MCF 10A (cell line): ENCODE results near the gene ZNF768. TPM values are rescaled to one million over a fixed set of nuclear protein-coding genes. Genes with fewer than 3 reads are reported as not detected.
"Not testable (repeated sequence)": the region's sequence is repeated elsewhere in the genome, so short reads cannot be mapped to it uniquely, and the experiment has no call there.

Experiments used
- BruUV-seq: library from RNA; stranded (reverse); fragments of 400-500 nt; replicated peaks from 2 replicates; lab custom pipeline; 2021; lab: Mats Ljungman, UMichigan
- CTCF ChIA-PET: fragments of 300-600 bp; sonication (Branson Sonifier 250); formaldehyde crosslinking; extraction: SDS; loops from one replicate; lab custom pipeline; 2021; ENCODE audit warnings: antibody characterized with exemption, inconsistent platforms; lab: Yijun Ruan, JAX
- POLR2A ChIA-PET: fragments of 300-600, 350-650 bp; sonication (Branson Sonifier 250); formaldehyde crosslinking; extraction: SDS; loops from one replicate; lab custom pipeline; 2020; ENCODE audit warnings: antibody characterized with exemption, inconsistent platforms; lab: Yijun Ruan, JAX
- DNase-seq: peaks from one replicate; pipeline ENCODE4 v3.0.0-alpha.2; 2018; ENCODE audit not compliant: unreplicated experiment
- H3K27ac Mint-ChIP-seq: one replicate; pipeline ENCODE4 v1.8.0; 2022; ENCODE audit warnings: mild to moderate bottlenecking, low read depth, mixed read lengths; ENCODE audit not compliant: unreplicated experiment
- H3K27me3 Mint-ChIP-seq: one replicate; pipeline ENCODE4 v1.8.0; 2022; ENCODE audit warnings: mixed read lengths; ENCODE audit not compliant: insufficient read depth, unreplicated experiment
- H3K36me3 Mint-ChIP-seq: one replicate; pipeline ENCODE4 v1.8.0; 2022; ENCODE audit warnings: mild to moderate bottlenecking, moderate library complexity, mixed read lengths; ENCODE audit not compliant: insufficient read depth, unreplicated experiment
- H3K4me1 Mint-ChIP-seq: one replicate; pipeline ENCODE4 v1.8.0; 2022; ENCODE audit warnings: mixed read lengths; ENCODE audit not compliant: insufficient read depth, unreplicated experiment
- H3K4me3 Mint-ChIP-seq: one replicate; pipeline ENCODE4 v1.8.0; 2022; ENCODE audit warnings: mild to moderate bottlenecking, moderate library complexity, mixed read lengths; ENCODE audit not compliant: unreplicated experiment
- H3K9me3 Mint-ChIP-seq: one replicate; pipeline ENCODE4 v1.8.0; 2022; ENCODE audit warnings: mixed read lengths; ENCODE audit not compliant: unreplicated experiment
- CTCF ChIP-seq: fragments of 200-600 bp; IDR thresholded peaks from one replicate; pipeline ENCODE4 v1.8.0; 2022; ENCODE audit warnings: antibody characterized with exemption, mild to moderate bottlenecking; ENCODE audit not compliant: unreplicated experiment
- intact Hi-C: fragments of 100-400 bp; cut with micrococcal nuclease; formaldehyde crosslinking; loops from 2 replicates; pipeline ENCODE4 v1.14.1; 2022
- total RNA-seq: library from RNA; stranded (reverse); gene quantifications from 2 replicates; pipeline ENCODE4 v1.2.3, GENCODE V29; 2022

The ZNF768 gene
- total RNA-seq, 1 experiment from 2014 or later = 39.3 TPM

GRCh38 chr16:30541502-30542329, 15.3 kb upstream of the ZNF768 start:
- ChIA-PET POLR2A (interaction anchor here (1.2 kb wide), 1 partner anchor 10 kb away, joined by 3 read pairs; no protein-coding TSS in a partner anchor), CTCF (interaction anchor here (0.7 to 1.7 kb wide), 2 partner anchors 87 to 93 kb away, joined by 3 to 7 read pairs; no protein-coding TSS in a partner anchor)
- Mint-ChIP-seq H3K27me3 (no peaks in the 10 kb centered on the region), H3K4me1 (no peaks in the 10 kb centered on the region), H3K36me3 (peaks cover 10% of the 10 kb centered on the region), H3K4me3 (no peak overlapping the region), H3K27ac (no peak overlapping the region), H3K9me3 (no peaks in the 10 kb centered on the region)
- peak; percentile 29 for DNase-seq
- no peak for TF ChIP-seq CTCF
- intact Hi-C loops = no loop called here
- BruUV-seq = no TSS peak

- H3K4me3 Mint-ChIP-seq, H3K27ac Mint-ChIP-seq, intact Hi-C loops, DNase-seq, BruUV-seq, H3K4me1 Mint-ChIP-seq, H3K27me3 Mint-ChIP-seq, H3K9me3 Mint-ChIP-seq: not testable (repeated sequence)
- H3K36me3 Mint-ChIP-seq = peaks cover 11% of the 10 kb centered on the region
- CTCF ChIA-PET = interaction anchor here (0.7 to 1.7 kb wide), 3 partner anchors 57 to 93 kb away, joined by 3 to 7 read pairs (median 4); no protein-coding TSS in a partner anchor
- POLR2A ChIA-PET = interaction anchor here (1.2 kb wide), 1 partner anchor 10 kb away, joined by 3 read pairs; no protein-coding TSS in a partner anchor
These were observed 14.6 kb upstream of the ZNF768 start for GRCh38 chr16:30540916-30541464.

GRCh38 chr16:30539986-30540526, 13.7 kb upstream of the ZNF768 start:
- POLR2A ChIA-PET = interaction anchor here (1.1 kb wide), 1 partner anchor 11 kb away, joined by 4 read pairs; no protein-coding TSS in a partner anchor
- DNase-seq, intact Hi-C loops, H3K27ac Mint-ChIP-seq, H3K4me3 Mint-ChIP-seq, BruUV-seq, H3K9me3 Mint-ChIP-seq, H3K27me3 Mint-ChIP-seq, H3K4me1 Mint-ChIP-seq: not testable (repeated sequence)
- H3K36me3 Mint-ChIP-seq = peaks cover 15% of the 10 kb centered on the region
- CTCF ChIA-PET = interaction anchor here (0.5 to 1.7 kb wide), 3 partner anchors 58 to 110 kb away, joined by 3 to 7 read pairs (median 4); partner anchors contain the start of gene DCTPP1

- Mint-ChIP-seq H3K4me3 (no peak overlapping the region), H3K27ac (no peak overlapping the region)
These were observed 12.9 kb upstream of the ZNF768 start for GRCh38 chr16:30539000-30539964.

GRCh38 chr16:30536391-30537024, 10.1 kb upstream of the ZNF768 start:
- Mint-ChIP-seq H3K4me3 (peak overlapping the region; percentile 91), H3K27ac (peak overlapping the region; percentile 95), H3K36me3 (peaks cover 20% of the 10 kb centered on the region)
- H3K4me1 Mint-ChIP-seq, intact Hi-C loops, H3K9me3 Mint-ChIP-seq, BruUV-seq, H3K27me3 Mint-ChIP-seq, DNase-seq: not testable (repeated sequence)
- CTCF ChIA-PET = interaction anchor here (0.7 to 3.4 kb wide), 12 partner anchors 7 to 494 kb away, joined by 3 to 28 read pairs (median 5); partner anchors contain the start of genes DCTPP1, ZNF764 and ZNF785
- POLR2A ChIA-PET = interaction anchor here (0.8 to 3.5 kb wide), 10 partner anchors 10 to 166 kb away, joined by 3 to 104 read pairs (median 14); partner anchors contain the start of genes DCTPP1, TBC1D10B, ZNF688 and ZNF764

More at GRCh38 chr16:30539000-30539964, 12.9 kb upstream of the ZNF768 start:
- no peak for TF ChIP-seq CTCF
- POLR2A ChIA-PET = interaction anchor here (1.1 kb wide), 1 partner anchor 11 kb away, joined by 4 read pairs; no protein-coding TSS in a partner anchor
- H3K9me3 Mint-ChIP-seq = no peaks in the 10 kb centered on the region
- intact Hi-C loops = no loop called here
- peaks cover 18% of the 10 kb centered on the region for H3K36me3 Mint-ChIP-seq
- peaks cover 6% of the 10 kb centered on the region for H3K4me1 Mint-ChIP-seq
- DNase-seq = no peak
- CTCF ChIA-PET = interaction anchor here (0.6 to 1.7 kb wide), 2 partner anchors 78 to 90 kb away, joined by 3 to 7 read pairs; no protein-coding TSS in a partner anchor
- BruUV-seq = no TSS peak
- H3K27me3 Mint-ChIP-seq = no peaks in the 10 kb centered on the region
